T47D (cell line): Measurements from ENCODE around the gene SACS.

Experiments used
- DNase-seq, 2 experiments: peaks; one replicate each; pipeline versions ENCODE4 v3.0.0 to v3.0.0-alpha.2; 2011 to 2012; ENCODE audit warnings: low read depth in 1 of 2, low spot score in 1 of 2
- JUND ChIP-seq: IDR thresholded peaks from 2 replicates; pipeline ENCODE4 v1.6.1; 2012; ENCODE audit warnings: low read depth
- in situ Hi-C: cut with HindIII; loops from 2 replicates; pipeline ENCODE4 v1.10.0; 2016; ENCODE audit warnings: low sequenced_read_pairs, low pct_unique_long_range_greater_than_20kb

Gene SACS

GRCh38 chr13:23433171-23434153, at the start of gene SACS:
TSS of gene SACS (minus strand) at chr13:23433702. CDS start at chr13:23411239, 22,463 bp downstream.
- in situ Hi-C loops: no loop called here
- no peak for TF ChIP-seq JUND
- peak in 1 of 2 experiments; percentile 3 for DNase-seq

DNA sequence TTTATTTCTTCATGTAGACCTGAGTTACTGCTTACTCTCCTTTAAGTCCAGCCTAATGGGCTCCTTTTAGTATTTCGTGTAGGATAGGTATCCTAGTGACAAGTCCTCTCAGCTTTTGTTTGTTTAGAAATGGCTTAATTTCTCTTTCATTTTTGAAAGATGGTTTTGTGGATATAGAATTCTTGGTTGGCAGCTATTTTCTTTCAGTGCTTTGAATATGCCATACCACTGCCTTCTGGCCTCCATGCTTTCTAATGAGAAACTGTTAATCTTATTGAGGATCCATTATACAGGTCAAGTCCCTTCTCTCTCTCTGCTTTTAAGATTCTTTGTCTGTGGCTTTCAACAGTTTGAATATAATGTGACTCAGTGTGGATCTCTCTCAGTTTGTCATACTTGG, 46.8 kb upstream of the SACS start:
- in situ Hi-C loops: no loop called here
- no peak for DNase-seq
- no peak for TF ChIP-seq JUND

- DNase-seq: no peak
- in situ Hi-C loops: no loop called here
- TF ChIP-seq JUND: no peak
Measured at GRCh38 chr13:23477101-23477500, 43.6 kb upstream of the SACS start.

GRCh38 chr13:23473221-23473620, 39.7 kb upstream of the SACS start:
- in situ Hi-C loops: no loop called here
- no peak for TF ChIP-seq JUND
- DNase-seq: no peak

DNA sequence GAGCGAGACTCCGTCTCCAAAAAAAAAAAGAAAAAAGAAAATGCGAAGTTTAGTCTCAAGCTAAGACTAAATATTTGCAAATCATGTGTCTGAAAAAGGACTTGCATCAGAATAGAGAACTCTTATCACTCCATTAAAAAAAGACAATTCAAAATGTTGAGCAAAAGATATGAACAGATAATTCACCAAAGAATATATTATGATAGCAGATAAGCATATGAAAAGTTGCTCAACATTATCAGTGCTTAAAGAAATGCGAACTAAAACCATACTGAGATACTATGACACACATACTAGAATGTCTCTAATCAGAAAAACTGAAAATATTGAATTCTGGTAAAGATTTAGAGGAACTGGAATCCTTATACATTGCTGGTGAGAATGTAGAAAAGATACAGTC, 38.7 kb upstream of the SACS start:
- DNase-seq: no peak
- TF ChIP-seq JUND: no peak
- in situ Hi-C loops: no loop called here

DNA sequence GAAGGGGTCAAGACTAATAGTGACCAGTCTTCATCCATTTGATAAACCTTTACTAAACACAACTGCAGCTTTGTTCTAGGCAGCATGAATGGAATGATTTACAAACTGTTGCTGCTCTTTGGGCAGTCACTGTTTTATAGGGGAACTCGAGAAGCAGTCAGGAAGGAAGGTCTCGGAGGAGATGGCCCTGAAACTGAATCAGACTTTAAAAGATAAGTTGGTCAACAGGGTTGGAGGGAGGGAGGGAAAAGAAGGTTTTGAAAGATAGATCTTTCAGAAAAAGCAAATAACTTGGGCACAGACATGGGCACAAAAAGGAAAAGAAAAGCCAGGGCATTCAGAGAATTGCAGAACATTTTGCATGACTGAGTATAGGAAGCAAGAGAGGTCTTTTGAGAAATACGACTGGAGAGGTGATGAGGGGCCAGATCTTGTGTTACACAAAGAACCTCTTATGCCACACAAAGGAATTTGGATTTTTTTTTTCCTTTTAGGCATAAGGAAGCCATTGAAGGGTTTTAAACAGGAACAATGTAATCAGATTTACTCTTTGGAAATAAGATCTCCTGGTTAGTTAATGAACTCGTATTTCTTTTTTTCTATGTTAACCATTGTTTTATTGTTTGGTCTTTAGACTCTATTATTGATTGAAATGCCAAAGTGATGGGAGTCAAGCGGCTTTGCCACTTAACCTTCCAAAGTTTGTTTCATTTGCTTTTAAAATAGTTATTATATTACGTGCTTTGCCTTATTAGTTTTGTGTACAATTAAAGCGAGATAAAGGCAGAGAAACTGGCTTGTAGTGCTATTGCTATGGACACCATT, 37.5 kb upstream of the SACS start:
- no peak for DNase-seq
- in situ Hi-C loops: no loop called here
- TF ChIP-seq JUND: no peak

DNA sequence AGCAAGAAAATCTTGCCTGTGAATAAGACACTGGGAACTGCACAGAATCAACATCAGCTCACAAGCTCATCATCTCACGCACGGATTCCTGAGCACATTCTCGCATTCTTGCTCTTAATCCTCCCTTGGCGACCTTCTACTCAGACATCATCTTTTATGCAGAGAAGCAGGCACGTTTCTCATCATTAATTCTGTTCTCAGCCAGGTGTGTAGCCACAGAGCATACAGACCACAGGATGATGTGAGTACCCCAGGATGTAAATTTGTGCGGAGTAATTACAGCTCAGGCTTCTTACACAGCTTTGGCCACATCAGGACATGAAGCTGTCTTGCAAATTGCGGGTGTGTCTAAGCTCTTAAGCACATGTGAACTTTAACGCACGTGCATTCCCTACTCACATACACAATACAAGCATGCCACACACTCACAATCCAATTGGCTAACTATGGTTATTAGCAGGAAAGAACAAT, 36.5 kb upstream of the SACS start:
- TF ChIP-seq JUND: no peak
- DNase-seq: no peak
- in situ Hi-C loops: no loop called here

- in situ Hi-C loops: no loop called here
- no peak for TF ChIP-seq JUND
- DNase-seq: no peak
Measured at GRCh38 chr13:23468811-23469210, 35.3 kb upstream of the SACS start.

DNA sequence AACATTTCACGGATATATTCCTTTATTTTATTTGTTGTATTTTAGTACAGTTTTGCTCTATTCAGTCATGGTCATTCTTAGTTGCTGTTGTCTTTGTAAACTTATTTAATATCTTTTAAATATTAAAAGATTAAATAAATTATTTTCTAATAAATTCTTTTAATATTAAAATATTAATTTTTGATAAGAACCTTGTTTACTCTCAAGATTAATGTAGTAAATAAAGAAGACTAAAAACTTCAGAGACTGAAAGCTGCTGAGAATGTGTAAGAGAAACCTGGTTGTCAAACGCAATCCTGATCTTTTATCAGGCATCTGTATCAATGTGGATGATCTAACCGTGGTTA, 34.4 kb upstream of the SACS start:
- no peak for TF ChIP-seq JUND
- in situ Hi-C loops: no loop called here
- no peak for DNase-seq

DNA sequence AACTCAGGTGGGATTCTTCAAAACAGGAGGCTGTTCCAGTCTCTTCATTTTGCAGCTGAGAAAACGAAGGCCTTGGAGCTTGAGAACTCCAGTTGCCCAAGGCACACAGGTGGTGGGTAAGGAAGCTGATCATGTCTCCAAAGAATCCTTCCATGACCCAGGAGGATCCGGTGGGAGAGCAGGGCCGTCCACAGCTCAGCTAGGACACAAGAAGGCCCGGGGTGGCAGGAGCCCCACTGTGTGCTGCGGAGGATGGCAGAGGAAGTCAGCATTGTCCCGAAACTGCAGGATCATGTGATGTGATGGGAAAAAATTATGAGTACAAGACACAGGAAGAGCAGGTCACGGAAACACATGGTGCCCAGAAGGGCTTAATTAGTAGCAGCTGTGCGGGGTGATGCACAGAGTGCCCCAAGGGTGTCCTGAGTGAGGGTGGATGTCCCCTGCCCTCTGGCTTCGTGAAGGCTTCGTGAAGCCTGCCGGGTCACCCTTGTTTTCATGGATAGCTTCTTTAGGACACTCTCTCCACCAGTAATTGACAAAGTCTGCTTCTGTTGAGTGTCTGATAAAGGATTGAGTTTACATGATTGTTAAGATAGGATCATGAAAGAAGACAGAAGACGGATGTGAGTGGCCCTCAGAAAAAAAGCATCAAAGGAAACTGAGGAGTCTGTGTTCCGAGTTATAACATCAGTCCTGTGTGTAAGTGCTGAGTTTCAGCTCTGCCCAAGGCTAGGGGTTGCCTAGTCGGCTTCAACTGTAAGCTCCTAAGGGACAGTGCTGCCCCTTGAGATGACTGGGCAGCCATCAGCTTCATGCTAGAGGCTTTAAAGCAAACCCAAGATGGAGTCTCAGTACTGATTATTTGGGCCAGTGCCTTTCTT, 33.8 kb upstream of the SACS start:
- in situ Hi-C loops: no loop called here
- DNase-seq: no peak
- TF ChIP-seq JUND: no peak

GRCh38 chr13:23466144-23467002, 32.9 kb upstream of the SACS start:
- in situ Hi-C loops: no loop called here
- DNase-seq: peak; percentile 48 to 60
- TF ChIP-seq JUND: no peak
